ENCODE data around the gene NCBP3.

DNA sequence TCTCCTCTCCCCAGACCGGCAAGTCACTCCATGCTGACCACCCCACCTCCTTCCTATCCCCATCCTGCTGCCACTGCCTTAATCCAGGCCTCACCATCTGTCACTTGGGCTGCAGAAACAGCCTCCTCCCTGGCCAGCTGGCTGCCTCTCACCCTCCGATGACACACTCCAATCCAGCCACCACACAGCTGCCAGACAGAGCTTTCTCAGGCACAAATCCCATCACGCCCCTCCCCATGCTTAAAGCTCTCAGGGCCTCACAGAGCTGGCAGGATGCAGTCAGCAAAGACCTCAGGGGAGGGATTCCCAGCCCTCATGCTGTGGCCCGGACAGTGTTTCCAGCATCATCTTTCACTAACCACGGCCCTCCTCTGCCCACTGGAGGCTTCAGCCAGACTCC lies 33.1 kb upstream of the NCBP3 start:
- TF ChIP-seq, protein P1, sequence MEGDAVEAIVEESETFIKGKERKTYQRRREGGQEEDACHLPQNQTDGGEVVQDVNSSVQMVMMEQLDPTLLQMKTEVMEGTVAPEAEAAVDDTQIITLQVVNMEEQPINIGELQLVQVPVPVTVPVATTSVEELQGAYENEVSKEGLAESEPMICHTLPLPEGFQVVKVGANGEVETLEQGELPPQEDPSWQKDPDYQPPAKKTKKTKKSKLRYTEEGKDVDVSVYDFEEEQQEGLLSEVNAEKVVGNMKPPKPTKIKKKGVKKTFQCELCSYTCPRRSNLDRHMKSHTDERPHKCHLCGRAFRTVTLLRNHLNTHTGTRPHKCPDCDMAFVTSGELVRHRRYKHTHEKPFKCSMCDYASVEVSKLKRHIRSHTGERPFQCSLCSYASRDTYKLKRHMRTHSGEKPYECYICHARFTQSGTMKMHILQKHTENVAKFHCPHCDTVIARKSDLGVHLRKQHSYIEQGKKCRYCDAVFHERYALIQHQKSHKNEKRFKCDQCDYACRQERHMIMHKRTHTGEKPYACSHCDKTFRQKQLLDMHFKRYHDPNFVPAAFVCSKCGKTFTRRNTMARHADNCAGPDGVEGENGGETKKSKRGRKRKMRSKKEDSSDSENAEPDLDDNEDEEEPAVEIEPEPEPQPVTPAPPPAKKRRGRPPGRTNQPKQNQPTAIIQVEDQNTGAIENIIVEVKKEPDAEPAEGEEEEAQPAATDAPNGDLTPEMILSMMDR (IDR thresholded peaks at IDR 0.05) = no peak
- TF ChIP-seq POLR2A (IDR thresholded peaks at IDR 0.05) = no peak
